BLaER1 treated with 17β-estradiol and CSF1 and Interleukin-3, amounts not matched to agents 10 nM and 100 nM (cell line): ENCODE measurements around the gene IFI35.

Experiments
- H3K27ac ChIP-seq, 11 experiments: shearing (Covaris generic); formaldehyde crosslinking; 2 replicates each; pipeline ENCODE4 v1.8.1; 2022
- H3K27me3 ChIP-seq, 11 experiments: shearing (Covaris generic); formaldehyde crosslinking; 2 replicates each; pipeline ENCODE4 v1.8.1; 2022
- H3K36me3 ChIP-seq, 11 experiments: shearing (Covaris generic); formaldehyde crosslinking; 2 replicates each; pipeline ENCODE4 v1.8.1; 2022
- H3K4me1 ChIP-seq, 10 experiments: shearing (Covaris generic); formaldehyde crosslinking; 2 replicates each; pipeline ENCODE4 v1.8.1; 2022
- H3K4me2 ChIP-seq, 11 experiments: shearing (Covaris generic); formaldehyde crosslinking; 2 replicates each; pipeline ENCODE4 v1.8.1; 2022
- H3K4me3 ChIP-seq, 10 experiments: shearing (Covaris generic); formaldehyde crosslinking; 2 replicates each; pipeline ENCODE4 v1.8.1; 2022
- H3K9ac ChIP-seq, 11 experiments: shearing (Covaris generic); formaldehyde crosslinking; 2 replicates each; pipeline ENCODE4 v1.8.1; 2022
- H3K9me3 ChIP-seq, 11 experiments: shearing (Covaris generic); formaldehyde crosslinking; replicated peaks in 1 of 11; 2 replicates each; pipeline ENCODE4 v1.8.1; 2022
- H4K20me1 ChIP-seq, 11 experiments: shearing (Covaris generic); formaldehyde crosslinking; 2 replicates each; pipeline ENCODE4 v1.8.1; 2022
- Cebpa-rat ChIP-seq, 11 experiments: shearing (Covaris generic); IDR thresholded peaks; 2 replicates each; pipeline ENCODE4 v1.8.1; 2022

Gene IFI35

GRCh38 chr17:43010667-43011308 is 4.2 kb downstream of the IFI35 start:
- Histone ChIP-seq H3K4me3 (no peak overlapping the region), H3K4me1 (peaks cover 11 to 60% (median 37%) of the 10 kb centered on the region in 10 experiments), H3K27me3 (no peaks in the 10 kb centered on the region), H3K9ac (no peak overlapping the region), H3K9me3 (no peaks in the 10 kb centered on the region), H3K27ac (no peak overlapping the region), H3K36me3 (peaks cover 16 to 44% (median 34%) of the 10 kb centered on the region in 11 experiments), H3K4me2 (no peak overlapping the region), H4K20me1 (peaks cover 0 to 56% (median 6%) of the 10 kb centered on the region in 11 experiments; a peak in 11 of 22 replicates)
- no peak for TF ChIP-seq Cebpa-rat (IDR thresholded peaks at IDR 0.05)

- Histone ChIP-seq H4K20me1 (peaks cover 0 to 67% (median 0%) of the 10 kb centered on the region in 11 experiments; a peak in 6 of 22 replicates), H3K36me3 (peaks cover 22 to 55% (median 40%) of the 10 kb centered on the region in 11 experiments; a peak in 21 of 22 replicates), H3K4me1 (peaks cover 6 to 64% (median 32%) of the 10 kb centered on the region in 10 experiments), H3K9ac (no peak overlapping the region), H3K4me2 (no peak overlapping the region), H3K27me3 (no peaks in the 10 kb centered on the region), H3K4me3 (no peak overlapping the region), H3K27ac (no peak overlapping the region), H3K9me3 (no peaks in the 10 kb centered on the region)
- TF ChIP-seq Cebpa-rat (IDR thresholded peaks at IDR 0.05) = no peak
Measured at GRCh38 chr17:43011728-43012472, 5.3 kb downstream of the IFI35 start.

GRCh38 chr17:43013296-43013695 is 6.7 kb downstream of the IFI35 start:
- Histone ChIP-seq H3K4me2 (peak overlapping the region in 1 of 11 experiments; percentile 60; a peak in 2 of 22 replicates), H3K4me3 (no peak overlapping the region), H4K20me1 (peaks cover 0 to 81% (median 0%) of the 10 kb centered on the region in 11 experiments; a peak in 7 of 22 replicates), H3K27ac (peak overlapping the region in 1 of 11 experiments; percentile 69; a peak in 2 of 22 replicates), H3K4me1 (peaks cover 4 to 55% (median 31%) of the 10 kb centered on the region in 10 experiments), H3K9ac (peak overlapping the region in 2 of 11 experiments; percentile 50 to 64; a peak in 2 of 22 replicates), H3K9me3 (no peaks in the 10 kb centered on the region), H3K27me3 (no peaks in the 10 kb centered on the region), H3K36me3 (peaks cover 22 to 69% (median 47%) of the 10 kb centered on the region in 11 experiments; a peak in 21 of 22 replicates)
- no peak for TF ChIP-seq Cebpa-rat (IDR thresholded peaks at IDR 0.05)

- Histone ChIP-seq H3K9ac (peak overlapping the region in 8 of 11 experiments; percentile 1 to 64 (median 35); a peak in 9 of 22 replicates), H3K4me1 (peaks cover 13 to 63% (median 40%) of the 10 kb centered on the region in 10 experiments), H3K4me3 (no peak overlapping the region), H3K4me2 (peak overlapping the region in 7 of 11 experiments; percentile 11 to 80 (median 63); a peak in 13 of 22 replicates), H3K9me3 (no peaks in the 10 kb centered on the region), H3K27ac (peak overlapping the region in 7 of 11 experiments; percentile 0 to 70 (median 50); a peak in 11 of 22 replicates), H3K27me3 (no peaks in the 10 kb centered on the region), H4K20me1 (peaks cover 0 to 89% (median 0%) of the 10 kb centered on the region in 11 experiments; a peak in 8 of 22 replicates), H3K36me3 (peaks cover 22 to 77% (median 50%) of the 10 kb centered on the region in 11 experiments; a peak in 21 of 22 replicates)
- 0 out of 22 replicates have a peak, but pooled peaks of 1 of the 11 experiments have one; percentile 18 for TF ChIP-seq Cebpa-rat (IDR thresholded peaks at IDR 0.05)
Measured at GRCh38 chr17:43014020-43014648, 7.5 kb downstream of the IFI35 start.

- no peaks in the 10 kb centered on the region for H3K27me3 ChIP-seq
- H4K20me1 ChIP-seq = peaks cover 0 to 97% (median 4%) of the 10 kb centered on the region in 11 experiments; a peak in 8 of 22 replicates
- peak overlapping the region in 7 of 11 experiments; percentile 11 to 80 (median 63); a peak in 12 of 22 replicates for H3K4me2 ChIP-seq
- H3K4me1 ChIP-seq = peaks cover 20 to 71% (median 47%) of the 10 kb centered on the region in 10 experiments
- TF ChIP-seq Cebpa-rat (IDR thresholded peaks at IDR 0.05) = no peak
- no peaks in the 10 kb centered on the region for H3K9me3 ChIP-seq
- H3K9ac ChIP-seq = peak overlapping the region in 9 of 11 experiments; percentile 1 to 64 (median 29); a peak in 10 of 22 replicates
- H3K4me3 ChIP-seq = no peak overlapping the region
- peak overlapping the region in 7 of 11 experiments; percentile 0 to 70 (median 50); a peak in 12 of 22 replicates for H3K27ac ChIP-seq
- H3K36me3 ChIP-seq = peaks cover 22 to 84% (median 50%) of the 10 kb centered on the region in 11 experiments; a peak in 21 of 22 replicates
Measured at GRCh38 chr17:43014649-43015542, 8.3 kb downstream of the IFI35 start.

- Histone ChIP-seq H3K4me1 (peaks cover 27 to 74% (median 54%) of the 10 kb centered on the region in 10 experiments), H3K27me3 (no peaks in the 10 kb centered on the region), H3K4me2 (peak overlapping the region in 5 of 11 experiments; percentile 60 to 80 (median 74); a peak in 8 of 22 replicates), H3K9me3 (no peaks in the 10 kb centered on the region), H4K20me1 (peaks cover 0 to 100% (median 4%) of the 10 kb centered on the region in 11 experiments; a peak in 8 of 22 replicates), H3K9ac (peak overlapping the region in 3 of 11 experiments; percentile 9 to 64 (median 23); a peak in 2 of 22 replicates), H3K27ac (peak overlapping the region in 3 of 11 experiments; percentile 24 to 70 (median 69); a peak in 3 of 22 replicates), H3K36me3 (peaks cover 22 to 90% (median 50%) of the 10 kb centered on the region in 11 experiments; a peak in 21 of 22 replicates), H3K4me3 (no peak overlapping the region)
- no peak for TF ChIP-seq Cebpa-rat (IDR thresholded peaks at IDR 0.05)
Measured at GRCh38 chr17:43015579-43015978, 9.0 kb downstream of the IFI35 start.

DNA sequence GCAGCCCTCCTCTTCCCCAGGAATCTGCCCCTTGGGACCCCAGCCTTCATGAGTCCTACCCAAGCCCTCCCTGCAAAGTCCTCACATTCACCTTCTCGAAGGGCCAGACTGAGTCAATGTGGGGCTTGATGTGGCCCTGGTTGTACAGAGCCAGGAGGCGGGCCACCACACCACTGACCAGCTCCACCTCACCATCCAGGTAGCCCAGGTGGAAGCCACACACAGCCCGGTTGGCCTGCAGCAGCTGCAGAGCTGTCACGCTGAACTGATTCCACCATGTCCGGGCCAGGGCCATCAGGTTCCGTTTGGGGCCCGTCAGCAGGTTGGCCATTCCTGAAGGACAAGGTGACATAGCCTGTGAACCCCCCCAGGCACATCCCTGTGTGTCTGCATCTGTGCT is 9.6 kb downstream of the IFI35 start:
- H3K4me2 ChIP-seq = peak overlapping the region in 4 of 11 experiments; percentile 16 to 80 (median 68); a peak in 7 of 22 replicates
- H3K4me3 ChIP-seq = no peak overlapping the region
- peaks cover 0 to 93% (median 4%) of the 10 kb centered on the region in 11 experiments; a peak in 8 of 22 replicates for H4K20me1 ChIP-seq
- H3K27me3 ChIP-seq = no peaks in the 10 kb centered on the region
- H3K4me1 ChIP-seq = peaks cover 33 to 74% (median 61%) of the 10 kb centered on the region in 10 experiments
- peaks cover 22 to 90% (median 50%) of the 10 kb centered on the region in 11 experiments; a peak in 21 of 22 replicates for H3K36me3 ChIP-seq
- TF ChIP-seq Cebpa-rat (IDR thresholded peaks at IDR 0.05) = no peak
- H3K9ac ChIP-seq = peak overlapping the region in 2 of 11 experiments; percentile 23 to 64; a peak in 1 of 22 replicates
- H3K9me3 ChIP-seq = no peaks in the 10 kb centered on the region
- H3K27ac ChIP-seq = peak overlapping the region in 1 of 11 experiments; percentile 6; a peak in 2 of 22 replicates
